ENCODE data around the gene SRSF7.

- no peak for TF ChIP-seq EZH2 (IDR thresholded peaks at IDR 0.05)
- no peak for TF ChIP-seq POLR2AphosphoS5 (IDR thresholded peaks at IDR 0.05; ENCODE audit: borderline replicate concordance, low read depth, low read length)
Measured at GRCh38 chr2:38719706-38720105, 31.5 kb downstream of the SRSF7 start.
